Measurements from ENCODE around the gene C17orf75. TPM values are rescaled to one million over a fixed set of nuclear protein-coding genes. Genes with fewer than 3 reads are reported as not detected.
A peak's percentile ranks its signal among the peaks of the same experiment; 100 is the strongest.

Gene C17orf75
- total and polyA plus RNA-seq, 4 donors, result 4.7 to 10.1 (median 7.6) TPM

- H3K4me1 ChIP-seq (ENCODE audit: control insufficient read depth in 4 of 4, insufficient read depth in 4 of 4, low read length in 3 of 4), result no peaks in the 10 kb centered on the region
- no peak for DNase-seq (ENCODE audit: low spot score)
- no peaks in the 10 kb centered on the region for H3K36me3 ChIP-seq (ENCODE audit: control insufficient read depth in 4 of 4, insufficient read depth in 3 of 4, low read depth in 1 of 4, low read length in 3 of 4)
- no peak overlapping the region for H3K27ac ChIP-seq (ENCODE audit: low read depth in 1 of 2, low read length in 2 of 2)
- TF ChIP-seq NR2F2 (IDR thresholded peaks at IDR 0.05), result peak; percentile 88
- TF ChIP-seq HNF4A (conservative IDR thresholded peaks at IDR 0.05), result no peak
- no peak overlapping the region for H3K4me3 ChIP-seq (ENCODE audit: low read depth in 1 of 3, low read length in 3 of 3)
- no peaks in the 10 kb centered on the region for H3K27me3 ChIP-seq (ENCODE audit: control insufficient read depth in 4 of 4, insufficient read depth in 4 of 4, low read length in 3 of 4)
- no peaks in the 10 kb centered on the region for H3K9me3 ChIP-seq (ENCODE audit: control insufficient read depth in 4 of 4, low read length in 3 of 4)
- 79% methylated on average over 11 of the region's 11 CpGs for WGBS
- H3K9ac ChIP-seq (ENCODE audit: low read depth in 1 of 2, low read length in 2 of 2), result no peak overlapping the region
These were observed 53.4 kb downstream of the C17orf75 start for GRCh38 chr17:32288615-32289014.

- Histone ChIP-seq H3K27me3 (ENCODE audit: control insufficient read depth in 4 of 4, insufficient read depth in 4 of 4, low read length in 3 of 4) (no peaks in the 10 kb centered on the region), H3K4me1 (ENCODE audit: control insufficient read depth in 4 of 4, insufficient read depth in 4 of 4, low read length in 3 of 4) (no peaks in the 10 kb centered on the region), H3K9me3 (ENCODE audit: control insufficient read depth in 4 of 4, low read length in 3 of 4) (no peaks in the 10 kb centered on the region), H3K36me3 (ENCODE audit: control insufficient read depth in 4 of 4, insufficient read depth in 3 of 4, low read depth in 1 of 4, low read length in 3 of 4) (no peaks in the 10 kb centered on the region), H3K9ac (ENCODE audit: low read depth in 1 of 2, low read length in 2 of 2) (no peak overlapping the region), H3K4me3 (ENCODE audit: low read depth in 1 of 3, low read length in 3 of 3) (no peak overlapping the region), H3K27ac (ENCODE audit: low read depth in 1 of 2, low read length in 2 of 2) (no peak overlapping the region)
- DNase-seq (ENCODE audit: low spot score), result no peak
- WGBS, result 88% methylated on average over 10 of the region's 10 CpGs
- no peak for TF ChIP-seq EGR1 (IDR thresholded peaks at IDR 0.05; ENCODE audit: low read depth in 2 of 2)
- TF ChIP-seq ATF3 (IDR thresholded peaks at IDR 0.05), result no peak
- no peak for TF ChIP-seq MAX (IDR thresholded peaks at IDR 0.05)
- no peak for TF ChIP-seq REST (IDR thresholded peaks at IDR 0.05)
- no peak for TF ChIP-seq HNF4A (conservative IDR thresholded peaks at IDR 0.05)
- no peak for TF ChIP-seq NR2F2 (IDR thresholded peaks at IDR 0.05)
- no peak for TF ChIP-seq TAF1 (conservative IDR thresholded peaks at IDR 0.05)
- TF ChIP-seq FOXA2 (IDR thresholded peaks at IDR 0.05), result no peak
- TF ChIP-seq CTCF (IDR thresholded peaks at IDR 0.05; ENCODE audit: low read depth, low read length, missing input control), result no peak
- no peak for TF ChIP-seq FOXA1 (IDR thresholded peaks at IDR 0.05)
- TF ChIP-seq GABPA (IDR thresholded peaks at IDR 0.05 in 1 of 2, conservative IDR thresholded peaks at IDR 0.05 in 1 of 2), result no peak
- no peak for TF ChIP-seq HNF4G (IDR thresholded peaks at IDR 0.05)
- TF ChIP-seq ZBTB33 (IDR thresholded peaks at IDR 0.05), result no peak
- no peak for TF ChIP-seq RAD21 (IDR thresholded peaks at IDR 0.05)
- no peak for TF ChIP-seq YY1 (IDR thresholded peaks at IDR 0.05)
- TF ChIP-seq RXRA (IDR thresholded peaks at IDR 0.05), result no peak
These were observed 54.0 kb downstream of the C17orf75 start for GRCh38 chr17:32287804-32288511.

All from liver (tissue), 9 donors.